ENCODE results near the gene TIMMDC1.

TIMMDC1 gene

GRCh38 chr3:119498186-119499011, at the start of gene TIMMDC1:
TIMMDC1 (plus strand) TSS chr3:119498547; CDS start chr3:119498734, 187 bp downstream.
- no peaks in the 10 kb centered on the region for H3K9me3 Mint-ChIP-seq
- no peaks in the 10 kb centered on the region for H3K27me3 Mint-ChIP-seq
- H3K27ac Mint-ChIP-seq: peak within 1 kb of the TSS; percentile 94
- CTCF ChIA-PET: interaction anchor here (0.9 to 1.2 kb wide), 4 partner anchors 29 to 182 kb away, joined by 3 to 6 read pairs (median 3); partner anchors contain the start of gene TMEM39A
- peaks cover 39% of the 10 kb centered on the region for H3K4me1 Mint-ChIP-seq
- DNase-seq: peak; percentile 98
- peak within 1 kb of the TSS; percentile 99 for H3K4me3 Mint-ChIP-seq
- H3K36me3 Mint-ChIP-seq: peaks cover 21% of the 10 kb centered on the region

GRCh38 chr3:119453822-119454221, 44.5 kb upstream of the TIMMDC1 start:
- H3K9me3 Mint-ChIP-seq: no peaks in the 10 kb centered on the region
- CTCF ChIA-PET: interaction anchor here (0.7 kb wide), 1 partner anchor 582 kb away, joined by 3 read pairs; no protein-coding TSS in a partner anchor
- H3K4me1 Mint-ChIP-seq: peaks cover 3% of the 10 kb centered on the region
- peaks cover 49% of the 10 kb centered on the region for H3K36me3 Mint-ChIP-seq
- no peak for DNase-seq
- H3K4me3 Mint-ChIP-seq: no peak overlapping the region
- no peak overlapping the region for H3K27ac Mint-ChIP-seq
- H3K27me3 Mint-ChIP-seq: no peaks in the 10 kb centered on the region

GRCh38 chr3:119456469-119456868, 41.9 kb upstream of the TIMMDC1 start:
- CTCF ChIA-PET: no interaction called here
- Mint-ChIP-seq H3K4me3 (no peak overlapping the region), H3K27me3 (no peaks in the 10 kb centered on the region), H3K4me1 (peaks cover 15% of the 10 kb centered on the region), H3K9me3 (no peaks in the 10 kb centered on the region), H3K36me3 (peaks cover 56% of the 10 kb centered on the region), H3K27ac (no peak overlapping the region)
- DNase-seq: no peak

GRCh38 chr3:119457246-119457645, 41.1 kb upstream of the TIMMDC1 start:
- no peak for DNase-seq
- H3K9me3 Mint-ChIP-seq: no peaks in the 10 kb centered on the region
- no peaks in the 10 kb centered on the region for H3K27me3 Mint-ChIP-seq
- CTCF ChIA-PET: no interaction called here
- no peak overlapping the region for H3K27ac Mint-ChIP-seq
- no peak overlapping the region for H3K4me3 Mint-ChIP-seq
- peaks cover 55% of the 10 kb centered on the region for H3K36me3 Mint-ChIP-seq
- H3K4me1 Mint-ChIP-seq: peaks cover 23% of the 10 kb centered on the region

- peak; percentile 99 for DNase-seq
- Mint-ChIP-seq H3K27ac (peak within 1 kb of the TSS; percentile 92), H3K4me3 (peak within 1 kb of the TSS; percentile 97), H3K9me3 (no peaks in the 10 kb centered on the region), H3K36me3 (peaks cover 32% of the 10 kb centered on the region), H3K27me3 (peaks cover 4% of the 10 kb centered on the region), H3K4me1 (peaks cover 42% of the 10 kb centered on the region)
- CTCF ChIA-PET: interaction anchor here (0.7 to 1.4 kb wide), 6 partner anchors 22 to 222 kb away, joined by 3 to 6 read pairs (median 4); partner anchors contain the start of genes B4GALT4, CD80 and TIMMDC1
These were observed 34.9 kb upstream of the TIMMDC1 start, which contains the start of gene TMEM39A for GRCh38 chr3:119463171-119464169. TMEM39A (minus strand) TSS chr3:119463615; CDS start chr3:119462074, 1,541 bp downstream.

- Mint-ChIP-seq H3K27ac (peak overlapping the region; percentile 91), H3K4me3 (peak overlapping the region; percentile 98), H3K27me3 (peaks cover 4% of the 10 kb centered on the region), H3K36me3 (peaks cover 23% of the 10 kb centered on the region), H3K9me3 (no peaks in the 10 kb centered on the region), H3K4me1 (peaks cover 43% of the 10 kb centered on the region)
- DNase-seq: no peak
- CTCF ChIA-PET: interaction anchor here (0.6 kb wide), 1 partner anchor 139 kb away, joined by 3 read pairs; no protein-coding TSS in a partner anchor
These were observed 30.3 kb upstream of the TIMMDC1 start for GRCh38 chr3:119468041-119468440.

- Mint-ChIP-seq H3K4me1 (peaks cover 34% of the 10 kb centered on the region), H3K36me3 (peaks cover 19% of the 10 kb centered on the region), H3K4me3 (peak overlapping the region; percentile 98), H3K27ac (peak overlapping the region; percentile 91), H3K9me3 (no peaks in the 10 kb centered on the region), H3K27me3 (no peaks in the 10 kb centered on the region)
- DNase-seq: no peak
- CTCF ChIA-PET: interaction anchor here (1.0 to 1.5 kb wide), 3 partner anchors 28 to 585 kb away, joined by 3 to 4 read pairs (median 3); partner anchors contain the start of gene TIMMDC1
These were observed 28.7 kb upstream of the TIMMDC1 start for GRCh38 chr3:119469418-119470189.

- H3K27ac Mint-ChIP-seq: peak overlapping the region; percentile 29
- no peaks in the 10 kb centered on the region for H3K27me3 Mint-ChIP-seq
- H3K9me3 Mint-ChIP-seq: no peaks in the 10 kb centered on the region
- H3K36me3 Mint-ChIP-seq: peaks cover 24% of the 10 kb centered on the region
- no peak for DNase-seq
- CTCF ChIA-PET: interaction anchor here (0.6 kb wide), 1 partner anchor 613 kb away, joined by 3 read pairs; no protein-coding TSS in a partner anchor
- H3K4me1 Mint-ChIP-seq: peaks cover 34% of the 10 kb centered on the region
- no peak overlapping the region for H3K4me3 Mint-ChIP-seq
These were observed 27.5 kb upstream of the TIMMDC1 start for GRCh38 chr3:119470866-119471265.

- Mint-ChIP-seq H3K9me3 (no peaks in the 10 kb centered on the region), H3K27ac (no peak overlapping the region), H3K4me1 (no peaks in the 10 kb centered on the region), H3K36me3 (peaks cover 41% of the 10 kb centered on the region), H3K27me3 (no peaks in the 10 kb centered on the region), H3K4me3 (no peak overlapping the region)
- CTCF ChIA-PET: no interaction called here
- no peak for DNase-seq
These were observed 17.3 kb upstream of the TIMMDC1 start for GRCh38 chr3:119481079-119481478.

GRCh38 chr3:119483101-119483500, 15.2 kb upstream of the TIMMDC1 start:
- no peak for DNase-seq
- peaks cover 41% of the 10 kb centered on the region for H3K36me3 Mint-ChIP-seq
- no peaks in the 10 kb centered on the region for H3K9me3 Mint-ChIP-seq
- no peaks in the 10 kb centered on the region for H3K27me3 Mint-ChIP-seq
- H3K4me3 Mint-ChIP-seq: no peak overlapping the region
- CTCF ChIA-PET: no interaction called here
- H3K27ac Mint-ChIP-seq: no peak overlapping the region
- H3K4me1 Mint-ChIP-seq: no peaks in the 10 kb centered on the region

GRCh38 chr3:119485563-119485962, 12.8 kb upstream of the TIMMDC1 start:
- Mint-ChIP-seq H3K9me3 (no peaks in the 10 kb centered on the region), H3K4me3 (no peak overlapping the region), H3K27ac (no peak overlapping the region), H3K36me3 (peaks cover 39% of the 10 kb centered on the region), H3K27me3 (no peaks in the 10 kb centered on the region), H3K4me1 (no peaks in the 10 kb centered on the region)
- CTCF ChIA-PET: interaction anchor here (1.5 kb wide), 1 partner anchor 73 kb away, joined by 3 read pairs; the partner anchor contains the start of gene CD80
- DNase-seq: no peak

GRCh38 chr3:119490153-119490552, 8.2 kb upstream of the TIMMDC1 start:
- no peaks in the 10 kb centered on the region for H3K4me1 Mint-ChIP-seq
- no peak overlapping the region for H3K27ac Mint-ChIP-seq
- no peaks in the 10 kb centered on the region for H3K9me3 Mint-ChIP-seq
- CTCF ChIA-PET: no interaction called here
- H3K36me3 Mint-ChIP-seq: peaks cover 51% of the 10 kb centered on the region
- no peak overlapping the region for H3K4me3 Mint-ChIP-seq
- no peak for DNase-seq
- no peaks in the 10 kb centered on the region for H3K27me3 Mint-ChIP-seq

GRCh38 chr3:119492128-119492527, 6.2 kb upstream of the TIMMDC1 start:
- no peak overlapping the region for H3K4me3 Mint-ChIP-seq
- peaks cover 36% of the 10 kb centered on the region for H3K36me3 Mint-ChIP-seq
- no peaks in the 10 kb centered on the region for H3K9me3 Mint-ChIP-seq
- H3K27me3 Mint-ChIP-seq: no peaks in the 10 kb centered on the region
- H3K4me1 Mint-ChIP-seq: peaks cover 7% of the 10 kb centered on the region
- CTCF ChIA-PET: no interaction called here
- DNase-seq: no peak
- H3K27ac Mint-ChIP-seq: no peak overlapping the region
